Mesendoderm (in vitro differentiated cells): ENCODE results near the gene NPIPA2. TPM values are rescaled to one million over a fixed set of nuclear protein-coding genes. Genes with fewer than 3 reads are reported as not detected.
"Not testable (repeated sequence)": the region's sequence is repeated elsewhere in the genome, so short reads cannot be mapped to it uniquely, and the experiment has no call there.

Experiments used
- DNase-seq: peaks from one replicate; pipeline ENCODE4 v3.0.0; 2013
- H2AK5ac ChIP-seq: 2 replicates; pipeline ENCODE4 v1.6.1; 2013; ENCODE audit warnings: low read length, inconsistent platforms
- H2BK120ac ChIP-seq: 2 replicates; pipeline ENCODE4 v1.6.1; 2013; ENCODE audit warnings: low read depth, mild to moderate bottlenecking, low read length, moderate library complexity, mixed read lengths
- H2BK15ac ChIP-seq: replicated peaks from 2 replicates; pipeline ENCODE4 v1.6.1; 2013; ENCODE audit warnings: low read depth, mild to moderate bottlenecking, moderate library complexity
- H2BK5ac ChIP-seq: 2 replicates; pipeline ENCODE4 v1.6.1; 2013; ENCODE audit warnings: low read length, inconsistent platforms
- H3K18ac ChIP-seq: 2 replicates; pipeline ENCODE4 v1.6.1; 2013; ENCODE audit warnings: mild to moderate bottlenecking, low read length, mixed read lengths
- H3K23ac ChIP-seq: one replicate; pipeline ENCODE4 v1.6.1; 2013; ENCODE audit warnings: low read length
- H3K27ac ChIP-seq: 2 replicates; pipeline ENCODE4 v1.5.1; 2013; ENCODE audit warnings: low read depth, mild to moderate bottlenecking, inconsistent platforms, low read length, moderate library complexity
- H3K27me3 ChIP-seq: 2 replicates; pipeline ENCODE4 v1.6.1; 2013; ENCODE audit warnings: low read length, control low read depth, mild to moderate bottlenecking, inconsistent platforms; ENCODE audit not compliant: insufficient read depth, poor library complexity
- H3K36me3 ChIP-seq: 2 replicates; pipeline ENCODE4 v1.6.1; 2013; ENCODE audit warnings: low read length, inconsistent platforms; ENCODE audit not compliant: control insufficient read depth, insufficient read depth
- H3K4ac ChIP-seq: one replicate; pipeline ENCODE4 v1.6.1; 2013; ENCODE audit warnings: low read depth, mild to moderate bottlenecking, low read length, moderate library complexity
- H3K4me1 ChIP-seq: 2 replicates; pipeline ENCODE4 v1.6.1; 2013; ENCODE audit warnings: low read depth, low read length, inconsistent platforms; ENCODE audit not compliant: control insufficient read depth
- H3K4me2 ChIP-seq: 2 replicates; pipeline ENCODE4 v1.6.1; 2013; ENCODE audit warnings: low read length
- H3K4me3 ChIP-seq: 2 replicates; pipeline ENCODE4 v1.5.1; 2013; ENCODE audit warnings: mild to moderate bottlenecking, low read length
- H3K56ac ChIP-seq: one replicate; pipeline ENCODE4 v1.6.1; 2013; ENCODE audit warnings: low read length
- H3K79me1 ChIP-seq: 2 replicates; pipeline ENCODE4 v1.6.1; 2013; ENCODE audit warnings: low read length, inconsistent platforms
- H3K79me2 ChIP-seq: 2 replicates; pipeline ENCODE4 v1.6.1; 2013; ENCODE audit warnings: mild to moderate bottlenecking, low read length; ENCODE audit not compliant: control insufficient read depth, insufficient read depth
- H3K9ac ChIP-seq: 2 replicates; pipeline ENCODE4 v1.6.1; 2013; ENCODE audit warnings: low read length, inconsistent platforms
- H4K5ac ChIP-seq: one replicate; pipeline ENCODE4 v1.6.1; 2013; ENCODE audit warnings: low read length
- H4K8ac ChIP-seq: one replicate; pipeline ENCODE4 v1.6.1; 2013; ENCODE audit warnings: low read depth, mild to moderate bottlenecking, control low read depth, low read length, moderate library complexity
- WGBS: extraction: QIAGEN DNeasy Blood & Tissue Kit; methylation state at CpG from one replicate; pipeline ENCODE4 v1.1.7; 2013; ENCODE audit warnings: low lambda C conversion rate, missing lambda C conversion rate; ENCODE audit not compliant: insufficient coverage; ENCODE audit errors: extremely low coverage; 5-methylcytosine and 5-hydroxymethylcytosine counted together
- polyA plus RNA-seq, 2 experiments: library from polyadenylated mRNA; stranded (reverse); fragments of 200-250 nt; gene quantifications; one replicate each; pipeline ENCODE4 v1.2.3, GENCODE V29; 2013

NPIPA2 gene
- 2.8 TPM for polyA plus RNA-seq (2013, experiment 1 of 2)
- polyA plus RNA-seq (2013, experiment 2 of 2), result 3.5 TPM

DNA sequence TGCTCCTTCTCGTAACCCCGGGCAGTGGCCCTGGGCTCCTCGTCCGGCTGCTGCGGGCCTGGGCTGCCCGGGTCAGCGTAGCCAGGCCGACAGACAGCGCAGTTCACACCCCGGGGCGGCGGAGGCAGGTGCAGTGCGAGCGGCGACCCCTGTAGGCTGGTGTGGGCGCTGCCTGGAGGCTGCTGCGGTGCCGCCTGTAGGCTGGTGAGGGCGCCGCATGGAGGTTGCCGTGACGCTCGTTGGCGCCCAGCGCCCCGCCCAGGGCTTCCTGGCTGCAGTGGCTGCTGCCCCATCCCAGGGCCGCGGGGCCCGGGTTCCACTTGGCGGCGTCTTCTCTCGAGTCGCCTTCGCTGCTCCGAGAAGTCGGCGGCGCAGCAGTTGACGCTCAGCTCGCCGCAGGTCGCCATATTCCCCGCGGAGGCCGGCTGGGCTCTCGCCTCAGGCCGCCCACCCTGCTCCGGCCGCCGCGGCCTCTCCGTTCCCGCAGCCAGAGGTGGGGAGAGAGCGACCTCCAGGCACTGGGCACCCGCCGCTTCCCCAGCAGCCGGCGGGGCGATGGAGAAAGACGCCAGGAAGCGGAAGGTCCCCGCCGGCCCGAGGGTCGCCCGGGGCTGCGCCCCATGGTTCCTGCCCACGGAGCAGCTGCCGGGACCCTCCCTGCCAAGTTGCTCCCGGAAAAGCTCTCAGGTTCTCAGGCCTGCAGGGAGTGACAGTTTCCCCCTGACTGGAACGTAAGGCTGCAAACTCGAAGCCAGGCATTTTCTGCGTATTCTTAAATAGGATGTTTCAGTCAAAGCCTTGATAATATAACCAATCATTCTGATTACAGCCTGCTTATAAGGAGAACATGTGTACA lies at the start of gene NPIPA2:
NPIPA2 (plus strand) TSS at position 261 of the 856 bp plus-strand sequence. CDS start 5,533 bp downstream, outside the sequence.
- H3K56ac ChIP-seq, H4K5ac ChIP-seq, H3K4me1 ChIP-seq, H3K27ac ChIP-seq, H4K8ac ChIP-seq, H3K4ac ChIP-seq, H3K36me3 ChIP-seq, H3K18ac ChIP-seq, H3K4me3 ChIP-seq, H2BK120ac ChIP-seq, H3K4me2 ChIP-seq, H3K23ac ChIP-seq, H2AK5ac ChIP-seq, H3K9ac ChIP-seq, H3K79me1 ChIP-seq, H3K27me3 ChIP-seq, H3K79me2 ChIP-seq, H2BK5ac ChIP-seq, H2BK15ac ChIP-seq, DNase-seq: not testable (repeated sequence)
- WGBS, result no CpG with 5 or more reads among the region's 73 CpGs

DNA sequence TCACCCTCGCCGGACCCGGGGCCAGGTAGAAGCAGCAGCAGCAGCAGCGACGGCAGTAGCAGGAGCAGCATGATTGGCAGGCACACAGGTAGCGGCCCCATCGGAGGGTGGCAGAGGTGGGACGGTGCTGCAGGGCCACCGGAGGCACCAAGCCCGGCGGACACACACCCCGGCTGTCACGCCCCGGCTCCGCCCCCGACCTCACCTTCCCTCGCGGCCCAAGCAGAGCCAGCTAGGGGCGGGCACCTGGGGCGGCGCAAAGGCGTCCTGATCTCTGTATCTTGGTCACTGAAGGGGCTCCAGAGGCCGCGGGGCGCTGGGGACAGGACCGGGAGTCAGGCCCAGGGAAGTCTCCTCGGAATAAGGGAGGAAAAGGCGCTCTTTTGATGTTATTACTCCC lies 48.2 kb upstream of the NPIPA2 start, which contains the start of gene PLA2G10:
PLA2G10 (minus strand) TSS at position 180 of the 400 bp plus-strand sequence; CDS start at position 101, 79 bp downstream.
- not testable (repeated sequence) for DNase-seq, H2BK120ac ChIP-seq
- WGBS, result no CpG with 5 or more reads among the region's 28 CpGs

DNA sequence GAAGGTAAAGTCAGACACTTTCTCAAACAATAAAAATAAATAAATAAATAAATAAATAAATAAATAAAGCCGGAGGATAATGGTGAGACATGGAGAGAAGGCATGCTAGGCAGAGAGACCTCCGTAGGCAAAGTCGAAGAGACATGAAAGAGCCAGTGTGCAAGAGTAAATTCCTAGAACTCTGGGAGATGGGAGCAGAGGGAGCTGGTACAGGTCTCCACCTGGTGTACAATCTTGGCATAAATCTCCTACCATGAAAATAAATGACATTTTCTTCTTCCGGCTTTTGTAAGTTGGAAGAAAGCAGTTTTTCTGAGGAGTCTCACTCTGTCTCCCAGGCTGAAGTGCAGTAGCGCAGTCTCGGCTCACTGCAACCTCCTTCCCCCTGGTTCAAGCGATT lies 40.5 kb upstream of the NPIPA2 start:
- not testable (repeated sequence) for H3K4ac ChIP-seq, H3K56ac ChIP-seq, H2AK5ac ChIP-seq, H4K5ac ChIP-seq, H2BK5ac ChIP-seq, H3K18ac ChIP-seq, H2BK120ac ChIP-seq, H4K8ac ChIP-seq, H3K9ac ChIP-seq, DNase-seq, H3K79me2 ChIP-seq, H3K4me3 ChIP-seq, H3K4me1 ChIP-seq, H3K27me3 ChIP-seq, H2BK15ac ChIP-seq, H3K23ac ChIP-seq, H3K79me1 ChIP-seq, H3K4me2 ChIP-seq, H3K36me3 ChIP-seq, H3K27ac ChIP-seq
- no CpG with 5 or more reads among the region's 7 CpGs for WGBS

More for the DNA sequence above, 48.2 kb upstream of the NPIPA2 start, which contains the start of gene PLA2G10:
- not testable (repeated sequence) for H3K79me1 ChIP-seq, H3K36me3 ChIP-seq, H3K4ac ChIP-seq, H3K23ac ChIP-seq, H3K56ac ChIP-seq, H3K79me2 ChIP-seq, H4K5ac ChIP-seq, H3K27ac ChIP-seq, H4K8ac ChIP-seq, H2BK5ac ChIP-seq, H3K4me3 ChIP-seq, H3K4me2 ChIP-seq, H3K9ac ChIP-seq, H3K18ac ChIP-seq, H3K27me3 ChIP-seq, H2AK5ac ChIP-seq, H2BK15ac ChIP-seq, H3K4me1 ChIP-seq

DNA sequence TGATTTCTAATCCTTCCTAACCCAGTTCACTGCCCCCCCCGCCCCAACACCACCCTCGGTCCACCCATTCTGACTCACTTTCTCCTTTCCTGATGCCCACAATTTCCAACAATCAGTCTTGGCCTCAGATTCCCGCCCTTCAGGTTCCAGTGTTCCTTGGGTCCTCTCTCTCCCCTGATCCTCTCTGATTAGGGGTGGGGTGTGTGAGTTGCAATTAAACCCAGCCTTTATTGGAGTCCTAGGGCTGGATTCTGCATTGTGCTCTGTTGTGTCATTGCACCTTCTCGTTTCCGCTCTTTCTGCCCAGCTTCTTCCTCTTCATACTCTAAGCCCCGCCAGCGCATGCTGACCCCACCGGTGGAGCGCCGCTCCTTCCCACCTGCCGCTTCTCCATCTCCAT lies 39.7 kb upstream of the NPIPA2 start:
- H3K4me3 ChIP-seq, H3K79me2 ChIP-seq, H3K4me2 ChIP-seq, H3K18ac ChIP-seq, DNase-seq, H4K5ac ChIP-seq, H2AK5ac ChIP-seq, H3K27ac ChIP-seq, H2BK5ac ChIP-seq, H3K4me1 ChIP-seq, H3K56ac ChIP-seq, H3K36me3 ChIP-seq, H3K27me3 ChIP-seq, H3K9ac ChIP-seq, H3K4ac ChIP-seq, H2BK120ac ChIP-seq, H2BK15ac ChIP-seq, H3K79me1 ChIP-seq, H3K23ac ChIP-seq, H4K8ac ChIP-seq: not testable (repeated sequence)
- no CpG with 5 or more reads among the region's 11 CpGs for WGBS

DNA sequence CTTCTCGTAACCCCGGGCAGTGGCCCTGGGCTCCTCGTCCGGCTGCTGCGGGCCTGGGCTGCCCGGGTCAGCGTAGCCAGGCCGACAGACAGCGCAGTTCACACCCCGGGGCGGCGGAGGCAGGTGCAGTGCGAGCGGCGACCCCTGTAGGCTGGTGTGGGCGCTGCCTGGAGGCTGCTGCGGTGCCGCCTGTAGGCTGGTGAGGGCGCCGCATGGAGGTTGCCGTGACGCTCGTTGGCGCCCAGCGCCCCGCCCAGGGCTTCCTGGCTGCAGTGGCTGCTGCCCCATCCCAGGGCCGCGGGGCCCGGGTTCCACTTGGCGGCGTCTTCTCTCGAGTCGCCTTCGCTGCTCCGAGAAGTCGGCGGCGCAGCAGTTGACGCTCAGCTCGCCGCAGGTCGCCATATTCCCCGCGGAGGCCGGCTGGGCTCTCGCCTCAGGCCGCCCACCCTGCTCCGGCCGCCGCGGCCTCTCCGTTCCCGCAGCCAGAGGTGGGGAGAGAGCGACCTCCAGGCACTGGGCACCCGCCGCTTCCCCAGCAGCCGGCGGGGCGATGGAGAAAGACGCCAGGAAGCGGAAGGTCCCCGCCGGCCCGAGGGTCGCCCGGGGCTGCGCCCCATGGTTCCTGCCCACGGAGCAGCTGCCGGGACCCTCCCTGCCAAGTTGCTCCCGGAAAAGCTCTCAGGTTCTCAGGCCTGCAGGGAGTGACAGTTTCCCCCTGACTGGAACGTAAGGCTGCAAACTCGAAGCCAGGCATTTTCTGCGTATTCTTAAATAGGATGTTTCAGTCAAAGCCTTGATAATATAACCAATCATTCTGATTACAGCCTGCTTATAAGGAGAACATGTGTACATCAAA lies 38.9 kb upstream of the NPIPA2 start, which contains the start of gene NPIPA3:
NPIPA3 (plus strand) TSS at position 256 of the 856 bp plus-strand sequence. CDS start 5,533 bp downstream, outside the sequence.
- not testable (repeated sequence) for H3K79me1 ChIP-seq, H2BK5ac ChIP-seq, H3K4me2 ChIP-seq, H3K27me3 ChIP-seq, H3K56ac ChIP-seq, H4K5ac ChIP-seq, H3K18ac ChIP-seq, H2BK120ac ChIP-seq, H3K27ac ChIP-seq, H2BK15ac ChIP-seq, H3K79me2 ChIP-seq, H3K23ac ChIP-seq, DNase-seq, H2AK5ac ChIP-seq, H4K8ac ChIP-seq, H3K36me3 ChIP-seq, H3K4me3 ChIP-seq, H3K4ac ChIP-seq, H3K4me1 ChIP-seq, H3K9ac ChIP-seq
- no CpG with 5 or more reads among the region's 73 CpGs for WGBS
